GM12878 (cell line): ENCODE measurements around the gene NUCB1. TPM values are rescaled to one million over a fixed set of nuclear protein-coding genes. Genes with fewer than 3 reads are reported as not detected.
A peak's percentile ranks its signal among the peaks of the same experiment; 100 is the strongest.

ENCODE experiments used
- ATAC-seq: fragments of 200-7000 bp; cut with Tn5 transposase; 3 replicates; pipeline ENCODE4 v1.9.1; 2020; ENCODE audit warnings: mild to moderate bottlenecking, moderate library complexity
- BruUV-seq: library from RNA; stranded (reverse); fragments of 400-500 nt; replicated peaks from 2 replicates; lab custom pipeline; 2021; lab: Mats Ljungman, UMichigan
- CTCF ChIA-PET: fragments of 300-600 bp; sonication (Branson Sonifier 250); formaldehyde crosslinking; extraction: SDS; loops from one replicate; lab custom pipeline; 2021; ENCODE audit warnings: inconsistent platforms; lab: Yijun Ruan, JAX
- POLR2A ChIA-PET: fragments of 350-600 bp; formaldehyde crosslinking; extraction: SDS; loops from one replicate; lab custom pipeline; 2021; ENCODE audit warnings: inconsistent platforms; lab: Charles Lee
- RAD21 ChIA-PET: fragments of 300-600 bp; sonication (Branson Sonifier 250); formaldehyde crosslinking; loops from one replicate; lab custom pipeline; 2023; ENCODE audit warnings: antibody characterized with exemption; ENCODE audit not compliant: unreplicated experiment; lab: Charles Lee
- SMC1A ChIA-PET: fragments of 300-600 bp; sonication (Branson Sonifier 250); formaldehyde crosslinking; loops from one replicate; lab custom pipeline; 2023; ENCODE audit not compliant: unreplicated experiment, uncharacterized antibody; lab: Charles Lee
- DNase-seq: peaks from one replicate; pipeline ENCODE4 v3.0.0-alpha.2; 2011; ENCODE audit warnings: low read depth, low spot score
- FAIRE-seq: peaks from 3 replicates; lab custom pipeline; 2011; peaks lifted over from hg19 to GRCh38; lab: Jason Lieb, UNC
- H2AFZ ChIP-seq: 2 replicates; pipeline ENCODE4 v1.6.0; 2011; ENCODE audit warnings: low read depth, low read length, control low read depth; ENCODE audit not compliant: control insufficient read depth
- H3K27ac ChIP-seq: 2 replicates; pipeline ENCODE4 v1.5.1; 2011; ENCODE audit warnings: control low read depth; ENCODE audit not compliant: control insufficient read depth, insufficient read depth
- H3K27me3 ChIP-seq, 2 experiments: replicated peaks in 1 of 2; 2 replicates each; pipeline versions ENCODE4 v1.6.0 to v1.6.1; 2011; ENCODE audit warnings: low read length in 1 of 2; ENCODE audit not compliant: control insufficient read depth in 2 of 2, insufficient read depth in 2 of 2
- H3K36me3 ChIP-seq, 2 experiments: 2 replicates each; pipeline ENCODE4 v1.5.1; 2011; ENCODE audit warnings: low read length in 1 of 2; ENCODE audit not compliant: control insufficient read depth in 2 of 2, insufficient read depth in 2 of 2
- H3K4me1 ChIP-seq: 2 replicates; pipeline ENCODE4 v1.6.1; 2011; ENCODE audit warnings: mild to moderate bottlenecking, low read length, moderate library complexity, mixed read lengths; ENCODE audit not compliant: control insufficient read depth, insufficient read depth
- H3K4me2 ChIP-seq: 2 replicates; pipeline ENCODE4 v1.6.0; 2011; ENCODE audit warnings: control low read depth; ENCODE audit not compliant: control insufficient read depth, insufficient read depth
- H3K4me3 ChIP-seq: fragments of 200-600 bp; sonication (generic); 2 replicates; pipeline ENCODE4 v1.5.1; 2016
- H3K79me2 ChIP-seq: 2 replicates; pipeline ENCODE4 v1.6.0; 2011; ENCODE audit warnings: low read length; ENCODE audit not compliant: control insufficient read depth, insufficient read depth
- H3K9ac ChIP-seq: 2 replicates; pipeline ENCODE4 v1.8.0; 2011; ENCODE audit warnings: low read length, control low read depth, mixed read lengths; ENCODE audit not compliant: control insufficient read depth, insufficient read depth
- H3K9me3 ChIP-seq: replicated peaks from 3 replicates; pipeline ENCODE4 v1.5.1; 2011; ENCODE audit warnings: mild to moderate bottlenecking, low read length; ENCODE audit not compliant: control insufficient read depth, insufficient read depth
- H4K20me1 ChIP-seq: 2 replicates; pipeline ENCODE4 v1.6.0; 2011; ENCODE audit not compliant: control insufficient read depth, insufficient read depth
- EGR1 ChIP-seq, 2 experiments: IDR thresholded peaks; 1 replicate in 1 of 2; 2 replicates in 1 of 2; pipeline ENCODE4 v1.6.1; 2011 to 2012; ENCODE audit warnings: low read depth in 2 of 2, low read length in 2 of 2, borderline replicate concordance in 1 of 2, mild to moderate bottlenecking in 1 of 2, moderate library complexity in 1 of 2
- ESRRA ChIP-seq: IDR thresholded peaks from 2 replicates; pipeline ENCODE4 v1.6.1; 2012; ENCODE audit warnings: mild to moderate bottlenecking, low read length, improper control_type of control experiment
- FOS ChIP-seq: IDR thresholded peaks from 3 replicates; pipeline ENCODE4 v1.6.1; 2011; ENCODE audit warnings: borderline replicate concordance; ENCODE audit not compliant: insufficient read length; ENCODE audit errors: extremely low read depth
- FOXM1 ChIP-seq: IDR thresholded peaks from 2 replicates; pipeline ENCODE4 v1.6.1; 2012; ENCODE audit warnings: low read depth, mild to moderate bottlenecking, inconsistent platforms, low read length, moderate library complexity
- HDGF ChIP-seq: fragments of 450-650 bp; IDR thresholded peaks from 2 replicates; pipeline ENCODE4 v1.6.1; 2016; ENCODE audit warnings: antibody characterized with exemption
- MEF2A ChIP-seq: IDR thresholded peaks from 2 replicates; pipeline ENCODE4 v1.6.1; 2011; ENCODE audit warnings: low read depth, mild to moderate bottlenecking, low read length, moderate library complexity; ENCODE audit not compliant: insufficient read depth
- MEF2B ChIP-seq: fragments of 450-650 bp; IDR thresholded peaks from 2 replicates; pipeline ENCODE4 v1.6.1; 2018; ENCODE audit warnings: mild to moderate bottlenecking, moderate library complexity; ENCODE audit not compliant: partially characterized antibody, poor library complexity, severe bottlenecking
- MXI1 ChIP-seq: fragments of 150-350 bp; IDR thresholded peaks from 2 replicates; pipeline ENCODE4 v1.6.1; 2011; ENCODE audit warnings: low read depth, mild to moderate bottlenecking, inconsistent platforms, low read length, improper control_type of control experiment
- POLR2A ChIP-seq: IDR thresholded peaks from 2 replicates; pipeline ENCODE4 v1.6.1; 2011; ENCODE audit warnings: low read depth, mild to moderate bottlenecking, low read length
- POLR2AphosphoS5 ChIP-seq: IDR thresholded peaks from 2 replicates; pipeline ENCODE4 v1.6.1; 2011; ENCODE audit warnings: mild to moderate bottlenecking, low read length, inconsistent platforms
- STAT3 ChIP-seq: IDR thresholded peaks from 2 replicates; pipeline ENCODE4 v1.6.1; 2011; ENCODE audit warnings: low read depth, low read length, improper control_type of control experiment
- SUPT20H ChIP-seq: IDR thresholded peaks from 2 replicates; pipeline ENCODE4 v1.6.1; 2011; ENCODE audit warnings: low read depth, mild to moderate bottlenecking, low read length, moderate library complexity, borderline replicate concordance; ENCODE audit not compliant: control insufficient read depth
- WGBS: methylation state at CpG from one replicate; pipeline ENCODE4 v1.1.6; 2016; ENCODE audit warnings: low lambda C conversion rate; ENCODE audit not compliant: insufficient replicate concordance, insufficient coverage; ENCODE audit errors: missing lambda C conversion rate; 5-methylcytosine and 5-hydroxymethylcytosine counted together
- in situ Hi-C: fragments of 300-500 bp; cut with MboI; formaldehyde crosslinking; loops from 9 replicates; pipeline ENCODE4 v1.14.3; 2018; ENCODE audit warnings: mixed read lengths
- intact Hi-C: fragments of 100-400 bp; cut with micrococcal nuclease; formaldehyde crosslinking; loops from one replicate; pipeline ENCODE4 v1.14.2; 2022; ENCODE audit not compliant: unreplicated experiment
- polyA plus RNA-seq, 11 experiments: library from polyadenylated mRNA; depleted of rRNA in 4 of 11; unstranded in 6 of 11; stranded (reverse) in 5 of 11; fragments of >200 nt; fragmentation: Nextera tagmentation in 4 of 11; fragmentation: Illumina TruSeq in 1 of 11; extraction: Ambion mirVana in 4 of 11; extraction: Trizol in 1 of 11; gene quantifications; 1 replicate in 1 of 11; 2 replicates in 10 of 11; pipeline versions ENCODE4 v1.2.1 to v1.2.3, GENCODE V29; 2011 to 2016; ENCODE audit warnings: inconsistent platforms in 2 of 11, missing spikeins in 2 of 11, low read depth in 1 of 11
- total RNA-seq, 4 experiments: library from RNA; depleted of rRNA in 3 of 4; stranded (reverse); fragments of >200 nt in 3 of 4; fragmentation: Illumina TruSeq in 1 of 4; extraction: Trizol in 1 of 4; gene quantifications; 2 replicates each; pipeline versions ENCODE4 v1.2.1 to v1.2.3, GENCODE V29; 2013 to 2021
- TF ChIP-seq, protein P1 (sequence below): IDR thresholded peaks from 2 replicates; pipeline ENCODE4 v1.6.1; 2012; ENCODE audit warnings: improper control_type of control experiment, low read depth, low read length; ENCODE audit not compliant: insufficient replicate concordance
- TF ChIP-seq, protein P2 (sequence below): fragments of 450-650 bp; IDR thresholded peaks from 2 replicates; pipeline ENCODE4 v1.6.1; 2017; ENCODE audit warnings: mild to moderate bottlenecking, low read depth, inconsistent platforms; ENCODE audit not compliant: poor library complexity, severe bottlenecking

Gene NUCB1
- total and polyA plus RNA-seq, 10 of the 15 experiments (the other 5 are each of a cell fraction or from before 2014, with no cell fraction given), result 1.8 to 112 (median 44.5) TPM

DNA sequence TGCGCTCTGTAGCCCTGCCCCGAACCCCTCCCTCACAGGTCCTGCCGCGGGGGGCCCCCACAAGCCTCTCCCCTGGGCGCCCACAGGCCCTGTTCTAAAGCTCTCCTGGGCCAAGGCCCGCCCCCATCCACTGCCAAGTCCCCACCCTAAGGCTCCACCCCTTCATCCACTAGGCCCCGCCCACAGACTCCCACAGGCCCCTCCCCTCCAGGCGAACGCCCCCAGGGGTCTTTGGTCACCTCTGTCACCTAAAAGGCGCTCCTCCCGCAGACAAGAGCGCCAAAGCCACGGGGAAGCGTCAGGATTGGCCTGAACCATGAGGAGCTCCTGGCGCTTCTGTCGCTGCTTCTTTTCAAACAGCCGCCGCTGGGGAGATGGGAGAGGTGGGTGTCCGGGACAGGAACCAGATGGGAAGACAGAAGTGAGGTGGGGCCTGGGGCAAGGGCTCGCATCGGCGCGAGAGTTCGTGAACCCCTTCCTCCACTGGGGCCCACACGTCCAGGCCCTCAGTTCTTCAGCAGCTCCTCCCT lies 3.9 kb upstream of the NUCB1 start:
- H2AFZ ChIP-seq, result peak overlapping the region; percentile 75
- TF ChIP-seq HDGF (peak; percentile 46; the same call in 1 of the 2 replicates), EGR1 (IDR thresholded peaks at IDR 0.05; ENCODE audit: borderline replicate concordance in 1 of 2, low read depth in 2 of 2, low read length in 2 of 2) (0 out of 3 replicates have a peak, but pooled peaks of 1 of the 2 experiments have one; percentile 32), FOS (no peak), FOXM1 (no peak), STAT3 (no peak), SUPT20H (no peak), POLR2AphosphoS5 (no peak), POLR2A (0 out of 2 replicates have a peak, but pooled peaks have one; percentile 27), ESRRA (no peak), MEF2B (peak; percentile 53), MXI1 (no peak), MEF2A (no peak)
- TF ChIP-seq, protein P1, sequence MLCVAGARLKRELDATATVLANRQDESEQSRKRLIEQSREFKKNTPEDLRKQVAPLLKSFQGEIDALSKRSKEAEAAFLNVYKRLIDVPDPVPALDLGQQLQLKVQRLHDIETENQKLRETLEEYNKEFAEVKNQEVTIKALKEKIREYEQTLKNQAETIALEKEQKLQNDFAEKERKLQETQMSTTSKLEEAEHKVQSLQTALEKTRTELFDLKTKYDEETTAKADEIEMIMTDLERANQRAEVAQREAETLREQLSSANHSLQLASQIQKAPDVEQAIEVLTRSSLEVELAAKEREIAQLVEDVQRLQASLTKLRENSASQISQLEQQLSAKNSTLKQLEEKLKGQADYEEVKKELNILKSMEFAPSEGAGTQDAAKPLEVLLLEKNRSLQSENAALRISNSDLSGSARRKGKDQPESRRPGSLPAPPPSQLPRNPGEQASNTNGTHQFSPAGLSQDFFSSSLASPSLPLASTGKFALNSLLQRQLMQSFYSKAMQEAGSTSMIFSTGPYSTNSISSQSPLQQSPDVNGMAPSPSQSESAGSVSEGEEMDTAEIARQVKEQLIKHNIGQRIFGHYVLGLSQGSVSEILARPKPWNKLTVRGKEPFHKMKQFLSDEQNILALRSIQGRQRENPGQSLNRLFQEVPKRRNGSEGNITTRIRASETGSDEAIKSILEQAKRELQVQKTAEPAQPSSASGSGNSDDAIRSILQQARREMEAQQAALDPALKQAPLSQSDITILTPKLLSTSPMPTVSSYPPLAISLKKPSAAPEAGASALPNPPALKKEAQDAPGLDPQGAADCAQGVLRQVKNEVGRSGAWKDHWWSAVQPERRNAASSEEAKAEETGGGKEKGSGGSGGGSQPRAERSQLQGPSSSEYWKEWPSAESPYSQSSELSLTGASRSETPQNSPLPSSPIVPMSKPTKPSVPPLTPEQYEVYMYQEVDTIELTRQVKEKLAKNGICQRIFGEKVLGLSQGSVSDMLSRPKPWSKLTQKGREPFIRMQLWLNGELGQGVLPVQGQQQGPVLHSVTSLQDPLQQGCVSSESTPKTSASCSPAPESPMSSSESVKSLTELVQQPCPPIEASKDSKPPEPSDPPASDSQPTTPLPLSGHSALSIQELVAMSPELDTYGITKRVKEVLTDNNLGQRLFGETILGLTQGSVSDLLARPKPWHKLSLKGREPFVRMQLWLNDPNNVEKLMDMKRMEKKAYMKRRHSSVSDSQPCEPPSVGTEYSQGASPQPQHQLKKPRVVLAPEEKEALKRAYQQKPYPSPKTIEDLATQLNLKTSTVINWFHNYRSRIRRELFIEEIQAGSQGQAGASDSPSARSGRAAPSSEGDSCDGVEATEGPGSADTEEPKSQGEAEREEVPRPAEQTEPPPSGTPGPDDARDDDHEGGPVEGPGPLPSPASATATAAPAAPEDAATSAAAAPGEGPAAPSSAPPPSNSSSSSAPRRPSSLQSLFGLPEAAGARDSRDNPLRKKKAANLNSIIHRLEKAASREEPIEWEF, result no peak
- TF ChIP-seq, protein P2, sequence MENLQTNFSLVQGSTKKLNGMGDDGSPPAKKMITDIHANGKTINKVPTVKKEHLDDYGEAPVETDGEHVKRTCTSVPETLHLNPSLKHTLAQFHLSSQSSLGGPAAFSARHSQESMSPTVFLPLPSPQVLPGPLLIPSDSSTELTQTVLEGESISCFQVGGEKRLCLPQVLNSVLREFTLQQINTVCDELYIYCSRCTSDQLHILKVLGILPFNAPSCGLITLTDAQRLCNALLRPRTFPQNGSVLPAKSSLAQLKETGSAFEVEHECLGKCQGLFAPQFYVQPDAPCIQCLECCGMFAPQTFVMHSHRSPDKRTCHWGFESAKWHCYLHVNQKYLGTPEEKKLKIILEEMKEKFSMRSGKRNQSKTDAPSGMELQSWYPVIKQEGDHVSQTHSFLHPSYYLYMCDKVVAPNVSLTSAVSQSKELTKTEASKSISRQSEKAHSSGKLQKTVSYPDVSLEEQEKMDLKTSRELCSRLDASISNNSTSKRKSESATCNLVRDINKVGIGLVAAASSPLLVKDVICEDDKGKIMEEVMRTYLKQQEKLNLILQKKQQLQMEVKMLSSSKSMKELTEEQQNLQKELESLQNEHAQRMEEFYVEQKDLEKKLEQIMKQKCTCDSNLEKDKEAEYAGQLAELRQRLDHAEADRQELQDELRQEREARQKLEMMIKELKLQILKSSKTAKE, result no peak
- RAD21 ChIA-PET, result interaction anchor here (1.0 to 2.0 kb wide), 5 partner anchors 10 to 70 kb away, joined by 3 to 10 read pairs (median 5); no protein-coding TSS in a partner anchor
- POLR2A ChIA-PET, result interaction anchor here (0.6 to 2.6 kb wide), 11 partner anchors 10 to 1627 kb away, joined by 3 to 22 read pairs (median 5); partner anchors contain the start of gene PPP1R15A
- FAIRE-seq (no peak), DNase-seq (no peak), ATAC-seq (peak; percentile 80)
- intact Hi-C loops, result no loop called here
- peak overlapping the region; percentile 56 for H3K4me3 ChIP-seq
- in situ Hi-C loops, result no loop called here
- H3K79me2 ChIP-seq, result peaks cover 11% of the 10 kb centered on the region
- CTCF ChIA-PET, result interaction anchor here (1.1 to 1.4 kb wide), 3 partner anchors 10 to 54 kb away, joined by 4 to 6 read pairs (median 5); no protein-coding TSS in a partner anchor
- H3K27ac ChIP-seq, result no peak overlapping the region
- H4K20me1 ChIP-seq, result no peaks in the 10 kb centered on the region
- SMC1A ChIA-PET, result interaction anchor here (1.3 to 1.7 kb wide), 2 partner anchors 57 to 70 kb away, joined by 3 read pairs; no protein-coding TSS in a partner anchor
- WGBS, result 14% methylated on average over 19 of the region's 25 CpGs
- no TSS peak for BruUV-seq
- H3K27me3 ChIP-seq, result no peaks in the 10 kb centered on the region
- peak overlapping the region; percentile 71 for H3K4me2 ChIP-seq
- H3K9ac ChIP-seq, result no peak overlapping the region
- H3K9me3 ChIP-seq, result no peaks in the 10 kb centered on the region
- H3K4me1 ChIP-seq, result peaks cover 5% of the 10 kb centered on the region
- H3K36me3 ChIP-seq, result no peaks in the 10 kb centered on the region
